Cerebellar nuclear complex (tissue), 1 donor: ENCODE results near the gene RIN3.
"Not testable (repeated sequence)": the region's sequence is repeated elsewhere in the genome, so short reads cannot be mapped to it uniquely, and the experiment has no call there.

Source experiments
- DNase-seq, 2 experiments: peaks; one replicate each; lab custom pipeline; 2025; lab: John Stamatoyannopoulos, UW

The RIN3 gene

DNA sequence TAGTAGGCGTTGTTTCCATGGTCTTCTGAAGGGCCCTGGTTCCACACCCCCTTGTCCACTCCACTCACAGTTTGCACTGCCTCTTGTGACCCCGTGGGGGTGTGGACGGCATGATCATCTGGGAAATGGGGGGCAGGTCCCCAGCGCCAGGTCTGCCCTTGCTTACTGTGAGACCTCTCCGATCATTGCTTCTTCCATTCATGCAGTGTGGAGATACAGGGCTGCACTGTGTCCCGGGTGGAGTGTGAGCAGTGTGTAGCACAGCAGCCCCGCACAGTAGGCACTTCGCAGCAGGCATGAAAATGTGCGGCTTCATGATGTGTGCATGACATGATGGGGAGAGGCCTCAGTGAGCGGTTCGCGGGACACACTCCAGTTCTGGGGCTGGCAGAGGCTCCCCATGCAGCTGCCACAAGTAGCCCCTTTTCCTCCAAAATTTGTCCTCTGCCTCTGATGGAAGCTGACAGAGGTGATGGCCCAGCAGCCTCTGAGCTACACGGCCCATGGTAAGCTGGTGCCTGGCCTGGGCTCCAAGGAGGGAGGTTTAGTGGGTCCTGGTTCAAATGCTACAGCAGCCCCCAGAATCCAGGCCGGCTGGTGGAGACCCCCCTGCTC lies 15.0 kb downstream of the RIN3 start:
- no peak for DNase-seq

DNA sequence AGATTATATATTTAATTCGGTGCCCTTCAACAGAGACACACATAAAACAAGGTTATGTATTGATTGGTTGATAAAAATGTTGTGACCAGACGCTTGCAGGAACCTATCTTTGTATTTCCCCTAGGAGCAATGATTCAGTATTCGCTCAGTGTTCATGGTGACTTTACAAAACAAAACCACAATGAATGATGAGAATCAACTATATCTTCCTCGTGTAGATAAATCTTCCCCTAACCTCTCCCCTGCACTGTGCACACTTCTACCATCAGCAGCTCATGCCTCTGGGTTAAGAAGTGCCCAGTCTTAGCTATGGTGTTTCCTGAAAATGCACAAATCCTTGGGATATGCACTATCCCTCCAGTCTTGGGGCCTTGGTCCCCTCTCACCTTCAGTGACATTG lies 16.3 kb downstream of the RIN3 start:
- DNase-seq: no peak

DNA sequence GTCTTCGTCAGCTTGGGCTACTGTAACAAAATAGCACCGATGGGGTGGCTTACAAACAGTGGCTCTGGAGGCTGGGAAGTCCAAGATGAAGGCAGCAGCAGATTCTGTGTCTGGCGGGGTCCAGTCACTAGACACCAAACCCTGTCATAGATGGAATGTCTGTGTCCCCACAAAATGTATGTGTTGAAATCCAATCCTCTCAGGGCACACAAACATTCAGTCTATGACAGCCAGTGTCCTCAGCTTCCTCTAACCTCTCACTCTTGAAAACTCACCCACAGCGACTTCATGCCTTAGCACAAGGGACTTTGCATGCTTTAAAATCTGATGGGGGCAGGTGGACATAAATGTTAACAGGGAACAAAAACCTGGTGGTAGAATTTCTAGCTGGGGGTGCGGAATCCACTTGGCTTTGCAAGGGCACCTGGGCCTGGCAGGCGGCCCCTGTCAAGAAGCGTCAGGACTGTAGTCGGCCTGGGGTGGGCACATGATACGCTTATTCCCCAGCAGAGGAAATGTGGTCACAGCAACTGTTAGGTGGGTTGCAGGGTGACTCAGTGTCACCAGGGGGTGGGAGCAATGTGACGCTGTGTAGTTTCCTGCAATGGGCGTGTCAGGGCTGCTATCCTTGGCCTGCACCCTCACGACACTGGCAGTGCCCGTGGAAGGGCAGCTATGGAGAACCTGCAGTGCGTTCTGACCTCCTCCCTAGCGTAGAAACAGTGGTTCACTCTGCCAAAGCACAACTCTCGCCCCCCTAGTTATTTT lies 17.7 kb downstream of the RIN3 start:
- DNase-seq: no peak

DNA sequence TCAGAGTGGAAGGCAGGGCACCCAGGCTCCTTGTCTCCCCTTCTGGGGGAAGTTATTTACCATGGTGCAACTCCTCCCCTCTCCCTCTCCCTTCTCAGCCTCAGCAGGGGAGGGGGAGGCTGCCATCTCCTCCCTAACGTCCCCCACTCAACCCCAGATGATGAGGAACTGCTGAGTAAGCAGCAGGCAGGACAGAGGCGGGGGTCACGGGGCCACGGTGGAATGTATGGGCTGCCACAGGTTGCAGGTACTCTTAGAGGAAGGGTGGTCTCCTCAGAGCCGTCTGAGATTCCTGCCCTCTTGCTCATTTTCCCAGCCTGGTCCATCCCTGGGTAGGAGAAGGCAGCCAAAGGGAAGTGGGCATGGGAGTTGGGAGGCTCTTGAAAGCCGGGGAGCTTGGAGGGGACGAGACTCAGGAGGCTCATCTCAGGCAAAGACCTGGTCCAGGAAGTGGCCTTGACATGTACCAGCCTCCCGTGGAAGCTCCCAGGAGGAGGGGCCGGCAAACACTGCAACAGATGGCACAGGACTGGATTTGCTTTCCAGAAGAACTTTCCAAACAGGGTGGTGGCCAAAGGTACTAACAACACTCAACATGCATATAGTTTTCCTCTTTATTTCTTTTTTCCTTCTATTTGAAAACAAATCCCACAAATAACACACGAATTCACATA lies 19.0 kb downstream of the RIN3 start:
- DNase-seq: no peak

DNA sequence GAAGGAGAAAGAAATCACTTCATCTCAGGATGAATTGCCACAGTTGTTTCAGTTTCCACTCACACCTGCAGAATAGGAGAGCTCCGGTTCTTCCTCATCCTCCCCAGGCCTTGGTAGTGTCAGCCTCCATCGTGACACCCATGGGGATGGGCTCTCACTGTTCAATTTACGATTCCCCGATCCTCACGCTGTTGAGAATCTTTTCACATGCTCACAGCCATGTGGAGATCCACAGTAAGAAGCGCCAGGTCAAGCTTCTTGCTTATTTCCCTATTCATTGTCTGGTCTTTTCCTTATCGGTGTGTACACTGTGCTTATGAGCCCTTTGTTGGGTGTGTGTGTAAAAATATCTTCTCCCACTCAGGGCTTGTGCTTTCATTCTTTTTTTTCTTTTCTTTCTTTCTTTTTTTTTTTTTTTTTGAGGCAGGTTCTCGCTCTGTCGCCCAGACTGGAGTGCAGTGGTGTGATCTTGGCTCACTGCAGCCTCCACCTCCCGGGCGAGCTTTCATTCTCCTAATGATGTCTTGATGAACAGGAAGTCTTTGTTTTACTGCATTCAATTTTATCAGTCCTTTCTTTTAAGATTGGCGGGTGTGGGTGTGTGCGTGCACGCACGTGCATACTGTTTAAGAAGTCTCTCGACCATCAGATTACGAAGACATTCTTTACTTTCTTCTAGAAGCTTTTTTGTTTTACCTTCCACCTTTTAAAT lies 21.5 kb downstream of the RIN3 start:
- DNase-seq: no peak

DNA sequence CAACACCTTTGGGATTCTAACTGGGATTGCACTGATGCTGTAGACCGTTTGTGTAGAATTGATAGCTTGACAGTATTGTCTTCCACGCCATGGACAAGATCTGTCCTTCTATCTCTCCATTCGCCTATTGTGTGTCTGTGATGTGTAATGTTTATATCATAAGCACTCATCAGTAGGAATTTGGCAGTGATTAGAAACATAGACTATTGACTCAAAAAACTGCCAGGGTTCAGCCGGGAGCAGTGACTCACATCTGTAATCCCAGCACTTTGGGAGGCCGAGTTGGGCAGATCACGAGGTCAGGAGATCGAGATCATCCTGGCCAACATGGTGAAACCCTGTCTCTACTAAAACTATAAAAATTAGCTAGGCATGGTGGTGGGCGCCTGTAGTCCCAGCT lies 22.6 kb downstream of the RIN3 start:
- DNase-seq: not testable (repeated sequence)

DNA sequence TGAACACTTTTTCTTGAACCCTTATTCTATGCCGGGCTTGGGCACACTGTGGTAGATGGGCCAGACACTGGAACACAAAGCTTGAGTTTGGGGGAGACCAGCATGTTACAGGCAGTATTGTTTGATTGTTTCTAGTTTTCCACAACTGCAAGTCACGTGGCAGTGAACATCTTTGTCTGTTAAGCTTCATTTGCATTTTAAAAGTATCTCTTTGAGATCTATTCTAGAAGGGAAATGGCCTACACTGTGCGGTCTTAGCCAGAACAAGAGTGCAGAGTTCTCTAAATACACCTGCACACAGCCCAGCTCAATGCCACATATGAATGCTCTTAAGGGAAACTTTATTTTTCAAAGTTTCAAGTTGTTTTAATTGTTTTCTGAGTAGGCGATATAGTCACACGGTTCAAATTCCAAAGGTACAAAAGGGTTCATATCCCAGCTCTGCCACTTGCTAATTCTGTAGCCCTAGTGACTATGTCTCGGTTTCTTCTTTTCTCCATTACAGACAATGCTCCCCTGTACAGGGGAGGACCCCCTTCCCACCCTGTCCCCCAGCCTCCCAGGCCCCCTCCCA lies 24.9 kb downstream of the RIN3 start:
- no peak for DNase-seq

DNA sequence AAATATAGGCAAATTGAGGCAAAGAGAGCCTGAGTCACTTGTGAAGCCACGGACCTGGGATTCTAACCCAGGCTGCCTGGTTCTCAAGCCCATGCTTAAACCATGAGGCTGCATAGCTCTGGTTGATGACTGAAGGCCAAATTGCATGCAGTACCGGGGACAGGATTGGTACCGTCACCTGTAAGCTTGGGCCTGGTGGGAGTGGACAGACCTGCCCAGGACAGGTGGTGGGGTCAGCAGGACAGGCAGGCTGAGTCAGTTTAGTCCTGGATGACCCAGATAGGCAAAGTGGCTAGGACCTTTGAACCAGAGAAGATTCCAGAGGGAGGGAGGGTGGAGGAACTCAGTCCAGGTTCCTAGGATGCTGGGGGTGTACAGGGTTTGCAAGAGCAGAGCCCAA lies 25.8 kb downstream of the RIN3 start:
- DNase-seq: no peak

DNA sequence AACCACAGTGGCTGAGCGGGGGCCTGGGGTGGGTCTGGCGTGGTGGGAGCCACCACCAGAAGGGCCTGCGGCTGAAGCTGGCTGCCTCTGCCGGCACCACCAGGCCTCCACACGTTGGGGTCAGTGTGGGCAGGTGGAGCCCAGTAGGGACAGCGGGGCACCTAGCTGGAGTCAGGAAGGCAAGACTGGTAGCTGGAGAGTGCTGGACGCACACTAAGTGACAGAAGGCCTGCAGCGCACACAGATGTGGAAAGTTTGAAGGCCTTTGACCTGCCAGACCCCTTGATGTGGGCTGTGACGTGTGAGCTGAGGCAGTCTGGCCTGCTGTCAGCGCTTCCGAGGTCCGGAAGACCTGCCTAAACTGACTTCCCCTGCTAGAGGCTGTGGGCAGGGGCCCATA lies 26.3 kb downstream of the RIN3 start:
- DNase-seq: no peak

DNA sequence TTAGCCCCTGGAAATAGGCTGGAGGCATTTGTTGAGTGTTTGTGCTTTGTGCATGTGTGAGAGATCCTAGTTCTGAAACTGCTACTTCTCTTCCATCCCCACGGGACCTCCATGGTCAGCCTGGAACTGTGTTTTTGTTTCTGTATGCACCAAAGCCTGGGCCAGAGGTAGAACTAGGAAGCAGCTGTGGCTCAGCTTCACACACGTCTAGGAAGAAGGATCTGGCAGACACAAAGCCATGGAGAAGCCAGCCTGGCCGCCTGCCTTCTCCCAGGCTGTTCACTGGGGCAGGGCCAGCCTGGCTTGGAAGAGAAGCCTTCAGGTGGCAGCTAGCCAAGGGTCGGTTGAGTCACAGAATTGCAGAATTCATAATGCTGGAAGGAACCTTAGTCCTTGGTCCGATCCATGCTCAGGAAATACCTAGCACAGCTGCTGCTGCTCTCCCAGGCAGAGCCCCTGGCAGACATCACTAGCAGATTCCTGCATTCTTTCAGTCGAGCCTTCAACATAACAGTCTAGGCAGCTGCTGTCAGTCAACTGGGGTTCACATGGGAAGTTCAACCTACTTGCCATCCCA lies 27.0 kb downstream of the RIN3 start:
- no peak for DNase-seq

DNA sequence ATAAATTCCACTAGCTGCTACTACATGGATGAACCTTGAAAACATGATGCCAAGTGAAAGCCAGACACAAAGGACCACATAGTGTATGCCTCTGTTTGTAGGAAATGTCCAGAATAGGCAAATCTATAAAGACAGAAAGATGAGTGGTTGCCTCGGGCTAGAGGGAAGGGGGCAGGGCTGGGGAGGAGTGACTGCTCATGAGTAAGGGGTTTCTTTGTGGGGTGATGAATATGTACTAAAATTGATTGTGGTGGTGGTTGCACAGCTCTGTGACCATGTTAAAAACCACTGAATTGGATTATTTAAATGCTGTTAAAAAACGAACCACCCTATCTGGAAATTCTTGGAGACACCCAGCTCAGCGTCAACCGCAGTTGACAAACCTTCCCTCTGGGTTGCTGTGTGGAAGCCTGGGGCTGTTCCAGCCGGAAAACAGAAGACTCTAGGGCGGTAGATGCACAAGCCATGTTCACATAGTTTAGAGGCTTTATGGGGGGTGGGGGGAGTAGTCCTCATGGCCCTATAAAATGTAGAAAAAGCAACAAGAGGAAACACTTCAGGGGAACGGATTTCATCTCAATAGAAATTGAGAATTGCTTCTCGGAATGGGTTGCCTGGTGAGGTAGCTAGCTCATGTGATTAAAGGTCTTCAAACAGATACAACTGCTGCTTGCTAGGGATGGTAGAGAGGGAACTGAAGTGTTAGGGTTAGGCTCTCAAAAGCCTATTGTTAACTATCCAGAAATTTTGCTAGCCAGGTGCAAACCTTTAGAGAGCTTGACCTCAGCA lies 29.4 kb downstream of the RIN3 start:
- DNase-seq: no peak

DNA sequence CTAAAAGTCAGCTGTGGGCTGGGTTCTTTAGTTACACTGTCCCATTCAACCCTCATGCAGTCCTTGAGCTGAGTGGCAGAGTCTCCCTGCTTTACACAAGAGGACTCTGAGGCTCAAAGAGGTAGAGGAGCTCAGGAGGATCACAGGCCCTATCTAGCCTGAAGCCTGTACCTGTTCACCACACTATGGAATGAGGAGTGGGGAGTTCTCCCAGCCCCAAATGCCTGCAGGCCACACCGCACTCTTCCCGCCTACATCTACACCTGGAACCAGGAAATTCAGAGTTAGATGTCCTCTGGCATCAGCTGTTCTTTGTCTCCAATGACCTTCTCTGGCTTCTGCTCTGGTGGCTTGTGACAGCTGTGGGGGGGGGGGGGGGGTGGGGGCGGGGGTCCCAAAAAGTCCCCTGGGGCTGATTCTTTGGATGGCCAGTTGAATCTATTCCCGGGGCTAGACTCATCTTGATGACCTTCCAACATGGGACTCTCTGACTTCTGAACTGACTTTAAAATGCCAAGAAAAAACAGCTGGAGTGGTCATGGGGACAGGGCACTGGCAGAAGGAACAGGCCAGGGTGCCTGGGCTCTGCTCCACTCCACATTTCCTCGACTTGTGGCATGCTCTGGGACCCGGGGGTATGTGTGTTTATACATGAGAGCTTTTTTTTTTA lies 30.6 kb downstream of the RIN3 start:
- no peak for DNase-seq

DNA sequence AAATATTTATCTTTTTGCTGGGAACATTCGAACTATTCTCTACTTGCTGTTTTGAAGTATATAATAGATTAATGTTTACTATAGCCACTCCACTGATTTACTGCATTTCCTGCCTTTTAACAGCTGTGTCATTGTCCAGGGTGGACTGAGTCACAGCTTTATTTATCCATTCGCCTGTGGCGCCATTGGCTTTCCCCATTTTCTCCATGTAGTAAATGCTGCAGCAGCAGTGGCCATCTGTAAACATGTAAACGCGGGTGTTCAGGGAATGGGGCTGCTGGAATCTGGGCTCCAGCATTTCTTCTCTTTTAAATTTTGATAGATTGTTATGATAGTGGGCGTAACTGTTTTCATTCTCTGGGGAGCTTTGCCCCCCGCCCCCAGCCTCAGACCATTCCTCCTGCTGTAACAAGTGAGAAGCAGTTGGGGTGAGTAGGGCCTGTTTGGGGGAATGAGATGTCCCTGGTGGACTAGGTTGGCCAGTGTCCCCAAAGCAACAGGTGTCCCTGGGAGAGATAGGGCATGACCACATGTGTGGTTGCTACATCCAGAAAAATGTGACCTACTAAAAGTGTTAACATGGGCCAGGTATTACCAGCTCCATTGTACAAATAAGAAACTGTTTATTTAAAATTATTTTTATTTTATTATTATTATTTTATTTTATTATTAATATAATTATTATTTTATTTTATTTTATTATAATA lies 32.9 kb downstream of the RIN3 start:
- no peak for DNase-seq

DNA sequence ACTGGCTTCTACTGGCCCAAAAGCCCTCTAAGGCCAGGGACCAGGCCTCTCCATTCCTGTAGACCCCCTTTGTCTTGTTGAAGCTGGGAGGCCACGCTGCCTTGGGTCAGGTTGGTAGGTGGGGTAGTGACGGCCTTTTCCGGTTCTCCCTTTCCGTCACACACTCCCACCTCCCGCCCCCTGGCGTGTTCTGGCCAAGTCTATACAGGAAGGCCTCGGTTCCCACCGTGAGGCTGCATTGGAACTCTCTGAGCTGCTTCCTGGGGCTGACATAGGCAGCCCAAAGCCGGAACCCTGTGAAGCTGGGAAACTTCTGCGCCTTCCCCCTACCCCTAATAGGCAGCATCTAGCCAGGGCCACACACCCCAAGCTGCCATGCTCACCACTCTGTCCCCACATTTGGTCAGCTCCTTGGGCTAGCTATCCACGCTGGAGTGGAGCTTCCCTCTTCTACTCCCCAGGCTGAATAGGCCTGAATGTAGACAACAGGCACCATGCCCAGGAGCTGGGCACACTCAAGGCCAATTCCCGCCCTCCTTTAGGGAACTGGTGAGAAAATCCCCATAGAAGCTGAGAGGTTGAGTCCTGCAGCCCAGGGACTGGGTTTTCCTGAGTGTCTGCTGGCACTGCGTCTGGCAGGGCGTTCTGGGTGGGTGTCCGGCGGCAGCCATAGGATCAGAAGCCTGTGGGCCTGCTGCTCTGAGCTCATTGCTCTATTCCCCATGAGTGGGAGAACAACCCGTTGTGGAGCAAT lies 35.7 kb downstream of the RIN3 start:
- no peak for DNase-seq

DNA sequence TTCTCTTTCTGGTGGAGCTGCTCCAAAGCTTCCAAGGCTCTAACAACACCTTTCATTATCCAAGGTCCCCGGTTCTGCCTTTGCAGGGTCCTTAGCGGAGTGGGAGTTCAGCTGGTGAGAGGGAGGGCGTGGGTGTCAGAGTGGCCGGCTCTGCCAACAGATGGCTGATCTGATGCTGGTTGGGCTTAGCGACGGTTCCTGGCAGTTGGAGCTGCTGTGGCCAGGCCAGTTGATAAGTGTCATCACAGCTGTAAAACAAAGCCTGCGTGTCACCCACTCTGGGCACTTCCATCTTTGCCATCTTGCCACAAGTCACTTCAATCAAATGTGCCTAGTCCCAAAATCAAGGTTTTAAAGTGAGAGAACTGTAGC lies 36.3 kb downstream of the RIN3 start:
- DNase-seq: no peak

DNA sequence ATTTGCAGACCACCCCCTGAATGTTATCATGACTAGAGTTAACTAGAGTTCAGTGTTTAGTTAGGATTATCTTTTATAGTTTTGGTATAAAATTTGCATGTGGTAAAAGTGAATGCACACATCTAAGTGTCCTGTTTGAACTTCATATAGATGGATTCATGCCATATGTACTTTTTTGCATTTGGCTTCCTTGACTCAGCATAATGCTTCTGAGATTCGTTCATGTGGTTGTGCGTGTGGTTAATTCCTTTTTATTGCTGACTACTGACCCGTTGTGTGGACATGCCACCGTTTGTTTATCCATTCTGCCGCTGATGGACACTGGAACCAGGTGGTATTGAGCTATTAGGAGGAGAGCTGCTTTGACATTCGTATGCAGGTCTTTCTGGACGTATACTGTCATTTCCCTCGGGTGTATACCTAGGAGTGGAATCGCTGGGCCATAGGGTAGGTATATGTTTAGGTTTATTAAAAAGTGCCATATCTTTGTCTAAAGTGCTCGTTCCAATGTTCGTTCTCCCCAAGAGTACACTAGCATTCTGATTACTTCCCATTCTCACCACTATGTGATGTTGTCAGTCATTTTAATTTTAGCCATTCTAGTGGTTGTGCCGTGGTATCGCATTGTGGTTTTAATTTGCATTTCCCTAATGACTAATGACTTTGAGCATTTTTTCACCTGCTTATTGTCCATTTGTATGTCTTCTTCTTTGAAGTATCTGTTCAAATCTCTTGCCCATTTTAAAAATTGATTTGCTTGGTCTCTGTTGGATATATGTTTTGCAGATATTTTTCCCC lies 37.7 kb downstream of the RIN3 start:
- DNase-seq: no peak

DNA sequence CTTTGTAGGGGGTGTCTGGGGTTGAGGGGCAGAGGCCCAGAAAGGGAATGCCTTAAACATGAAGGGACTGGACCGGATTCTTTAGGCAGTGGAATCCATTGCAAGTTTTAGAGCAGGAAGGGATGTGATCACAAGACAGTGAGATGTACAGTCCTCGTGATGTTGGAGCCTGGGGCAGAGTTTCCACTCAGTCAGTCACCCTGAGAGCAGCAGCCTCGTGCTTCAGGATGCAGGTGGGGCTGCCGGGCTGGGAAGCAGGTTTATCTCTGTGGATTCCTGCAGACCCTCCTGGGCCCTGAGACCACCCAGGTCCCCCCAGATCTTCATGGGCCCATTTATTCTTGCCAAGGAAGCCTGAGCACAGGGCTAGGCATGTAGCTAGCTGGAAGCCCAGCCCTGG lies 38.5 kb downstream of the RIN3 start:
- no peak for DNase-seq

DNA sequence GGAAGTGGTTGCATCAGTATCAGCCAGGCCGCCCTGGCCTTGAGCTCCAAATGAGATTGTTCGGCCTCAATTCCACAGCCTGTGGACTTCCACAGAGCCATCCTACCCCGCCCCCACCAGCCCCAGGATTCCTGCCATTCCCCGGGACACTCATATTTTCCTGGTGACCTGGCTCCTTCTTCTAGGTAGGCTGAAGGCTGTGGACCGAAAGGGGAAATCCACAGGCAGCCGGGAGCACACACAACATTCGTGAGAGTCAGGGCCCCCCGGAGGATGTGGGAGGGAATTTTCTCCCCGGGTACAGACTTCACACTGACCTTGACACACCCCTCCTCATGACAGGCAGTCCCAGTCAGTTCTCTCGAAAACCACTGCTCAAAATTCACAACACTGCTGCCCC lies 39.9 kb downstream of the RIN3 start:
- no peak for DNase-seq
